ENCODE results near the gene HES6.

The HES6 gene

GRCh38 chr2:238233625-238234024 lies 6.2 kb downstream of the HES6 start:
- no peak for DNase-seq (ENCODE audit: low read depth)

GRCh38 chr2:238231809-238232208 lies 8.0 kb downstream of the HES6 start:
- DNase-seq (ENCODE audit: low read depth), result no peak

GRCh38 chr2:238231251-238231793 lies 8.5 kb downstream of the HES6 start:
- peak; percentile 69 for DNase-seq (ENCODE audit: low read depth)

- DNase-seq (ENCODE audit: low read depth), result no peak
These were observed 9.1 kb downstream of the HES6 start for GRCh38 chr2:238230699-238231098.

- no peak for DNase-seq (ENCODE audit: low read depth)
These were observed 11.1 kb downstream of the HES6 start for GRCh38 chr2:238228700-238229099.

- no peak for DNase-seq (ENCODE audit: low read depth)
These were observed 12.2 kb downstream of the HES6 start for GRCh38 chr2:238227587-238228032.

- no peak for DNase-seq (ENCODE audit: low read depth)
These were observed 12.9 kb downstream of the HES6 start for GRCh38 chr2:238226698-238227586.

- no peak for DNase-seq (ENCODE audit: low read depth)
These were observed 13.7 kb downstream of the HES6 start for GRCh38 chr2:238225911-238226697.

GRCh38 chr2:238225121-238225520 lies 14.7 kb downstream of the HES6 start:
- DNase-seq (ENCODE audit: low read depth), result no peak

GRCh38 chr2:238224356-238225035 lies 15.3 kb downstream of the HES6 start:
- no peak for DNase-seq (ENCODE audit: low read depth)

- DNase-seq (ENCODE audit: low read depth), result no peak
These were observed 18.8 kb downstream of the HES6 start for GRCh38 chr2:238220892-238221521.

GRCh38 chr2:238220274-238220891 lies 19.5 kb downstream of the HES6 start:
- DNase-seq (ENCODE audit: low read depth), result no peak

- no peak for DNase-seq (ENCODE audit: low read depth)
These were observed 23.1 kb downstream of the HES6 start for GRCh38 chr2:238216651-238217184.

- no peak for DNase-seq (ENCODE audit: low read depth)
These were observed 32.8 kb downstream of the HES6 start for GRCh38 chr2:238207006-238207405.

GRCh38 chr2:238203973-238204683 lies 35.7 kb downstream of the HES6 start:
- no peak for DNase-seq (ENCODE audit: low read depth)

GRCh38 chr2:238203094-238203972 lies 36.5 kb downstream of the HES6 start, which contains the start of gene ILKAP:
TSS of gene ILKAP (minus strand) at chr2:238203695. CDS start at chr2:238203553, 142 bp downstream.
- peak; percentile 88 for DNase-seq (ENCODE audit: low read depth)

- peak; percentile 7 for DNase-seq (ENCODE audit: low read depth)
These were observed 37.3 kb downstream of the HES6 start for GRCh38 chr2:238202326-238203093.

GRCh38 chr2:238190445-238190844 lies 49.4 kb downstream of the HES6 start:
- no peak for DNase-seq (ENCODE audit: low read depth)

Data from activated T-cell treated with anti-CD3 and anti-CD28 coated beads for 1 hour (primary cell).